Amniotic stem cell (primary cell): ENCODE results near the gene ZNF783.

Experiments
- DNase-seq: peaks from one replicate; lab custom pipeline; 2025; lab: John Stamatoyannopoulos, UW

ZNF783 gene

GRCh38 chr7:149281508-149282330, 19.7 kb downstream of the ZNF783 start:
- DNase-seq = no peak

DNA sequence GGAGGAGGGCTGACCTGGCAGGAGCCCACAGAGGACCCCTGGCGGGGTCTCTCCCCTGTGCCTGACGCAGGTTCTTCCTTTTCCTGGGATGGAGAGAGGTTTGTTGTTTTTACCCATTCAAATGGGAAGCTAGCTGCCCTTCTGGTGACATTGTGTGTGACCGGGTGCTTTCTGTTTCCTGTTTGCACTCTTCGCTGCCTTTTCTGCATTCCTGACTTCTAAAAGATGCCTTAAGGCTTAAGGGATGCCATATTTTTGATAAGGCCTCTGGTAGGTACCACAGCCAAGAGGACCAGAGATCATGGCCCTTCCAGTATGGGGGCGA, 20.3 kb downstream of the ZNF783 start:
- no peak for DNase-seq

DNA sequence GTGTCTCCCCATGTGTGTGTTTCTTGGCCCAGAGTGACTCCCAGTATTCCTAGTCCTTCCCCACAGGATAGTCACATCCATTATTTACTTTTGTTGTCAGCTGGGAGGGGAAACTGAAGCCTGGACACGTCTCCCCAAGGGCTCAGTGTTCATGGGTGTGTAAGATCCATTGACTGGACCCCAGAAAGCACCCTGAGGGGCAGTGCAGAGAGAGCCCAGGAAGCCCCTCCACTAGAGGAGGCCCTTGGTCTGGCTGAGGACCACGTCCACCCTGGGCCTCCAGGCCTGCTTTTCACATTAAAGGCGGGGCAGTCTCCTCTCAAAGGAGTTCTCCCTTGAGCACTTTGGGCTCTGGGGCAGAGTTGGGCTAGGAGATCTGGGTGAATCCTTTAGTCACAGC, 21.3 kb downstream of the ZNF783 start:
- DNase-seq = no peak

DNA sequence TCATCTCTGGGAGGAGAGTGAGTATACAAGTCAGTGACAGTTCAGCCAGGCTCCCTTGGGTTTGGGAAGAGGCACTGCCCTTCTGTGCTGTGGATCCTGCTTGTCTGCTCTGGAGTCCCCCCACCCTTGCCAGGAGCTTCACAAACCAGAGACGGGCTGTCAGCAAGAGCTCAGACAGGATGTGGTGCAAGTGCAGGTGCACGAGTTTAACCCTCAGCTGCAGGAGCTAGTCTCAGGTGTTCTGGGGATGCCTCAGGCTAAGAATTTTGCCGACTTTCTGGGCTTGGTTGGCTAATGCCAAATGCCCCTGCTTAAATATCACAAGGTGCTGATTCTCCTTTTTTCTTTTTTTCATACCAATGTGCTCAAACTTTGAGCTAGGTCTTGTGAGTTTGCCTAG, 22.3 kb downstream of the ZNF783 start:
- no peak for DNase-seq

DNA sequence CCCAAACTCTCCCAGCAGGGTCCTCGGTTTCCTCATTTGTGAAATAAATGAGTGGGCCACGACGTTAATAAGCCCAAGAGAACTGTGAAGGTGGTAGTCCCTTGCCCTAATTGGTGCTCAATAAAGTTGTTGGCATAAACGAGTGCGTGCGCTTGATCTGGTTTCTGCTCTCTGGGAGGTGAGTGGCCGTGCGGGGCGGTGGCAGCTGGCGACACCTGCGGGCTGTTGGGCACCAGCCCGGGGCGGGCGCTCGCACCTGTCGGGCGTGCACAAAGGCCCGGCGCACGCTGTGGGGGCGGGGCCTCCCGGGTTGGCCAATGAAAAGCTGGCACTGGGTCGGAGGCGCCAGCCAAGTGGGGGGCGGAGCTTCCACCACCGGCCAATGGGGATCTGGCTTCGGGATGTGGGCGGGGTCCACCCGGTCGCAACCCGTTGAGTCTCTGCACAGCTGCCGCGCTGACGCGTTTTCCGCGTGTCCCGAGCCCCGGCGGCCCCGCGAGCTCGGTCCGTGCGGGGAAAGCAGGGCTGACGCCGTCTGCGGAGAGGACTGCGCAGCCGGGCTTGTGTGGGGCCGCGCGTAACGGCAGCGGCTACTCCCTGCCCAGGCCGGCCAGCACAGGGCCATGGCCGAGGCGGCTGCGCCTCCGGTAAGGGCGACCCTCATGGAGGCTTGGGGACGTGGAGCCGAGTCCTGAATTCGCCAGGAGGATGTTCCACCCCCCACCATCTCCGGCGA, 23.0 kb downstream of the ZNF783 start:
- DNase-seq = peak; percentile 63

GRCh38 chr7:149285603-149286002, 23.6 kb downstream of the ZNF783 start:
- no peak for DNase-seq

DNA sequence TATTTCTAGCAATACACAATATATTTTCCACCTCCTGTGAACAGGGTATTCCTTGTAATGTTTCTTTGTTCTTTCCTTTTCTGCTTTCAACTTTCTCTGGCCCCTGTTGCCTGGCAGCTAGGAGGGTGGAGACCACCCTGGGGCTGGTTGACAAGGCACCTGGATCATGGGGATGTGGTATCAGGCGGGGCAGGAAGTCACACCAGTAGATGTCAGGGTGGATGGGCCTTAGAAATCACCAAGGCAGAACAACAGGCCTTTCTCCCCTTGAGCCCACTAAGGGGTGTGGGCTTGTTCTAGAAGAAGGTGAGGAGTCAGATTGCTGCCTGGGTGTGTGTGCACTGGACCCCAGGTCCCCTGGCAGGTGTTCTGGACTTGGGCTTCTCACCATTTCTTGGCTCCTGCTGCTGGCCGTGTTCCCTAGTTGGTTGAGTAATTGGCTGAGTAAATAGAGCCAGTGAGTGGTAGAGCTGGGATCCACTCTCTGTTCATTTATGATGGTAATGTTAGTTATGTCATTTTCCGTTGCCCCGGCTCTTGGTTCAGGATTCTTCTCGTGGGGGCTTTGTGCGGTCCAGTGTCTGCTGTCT, 24.9 kb downstream of the ZNF783 start:
- no peak for DNase-seq

DNA sequence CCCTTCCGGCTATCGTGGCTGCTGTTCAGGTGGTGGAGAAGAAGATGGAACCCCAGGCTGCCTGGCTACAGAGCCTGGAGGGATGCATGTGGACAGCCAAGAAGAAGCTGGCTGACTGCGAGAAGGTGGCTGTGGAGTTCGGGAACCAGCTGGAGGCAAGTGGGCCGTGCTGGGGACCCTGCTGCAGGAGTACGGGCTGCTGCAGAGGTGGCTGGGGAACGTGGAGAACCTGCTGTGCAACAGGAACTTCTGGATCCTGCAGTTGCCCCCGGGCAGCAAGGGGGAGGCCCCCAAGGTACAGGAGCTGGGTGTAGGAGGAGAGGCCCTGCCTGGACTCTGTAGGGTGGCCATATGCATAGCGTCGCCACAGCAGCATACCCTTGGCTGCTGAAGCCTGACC, 25.6 kb downstream of the ZNF783 start:
- DNase-seq = no peak

- DNase-seq = no peak
These were observed 27.3 kb downstream of the ZNF783 start for GRCh38 chr7:149289262-149289661.

DNA sequence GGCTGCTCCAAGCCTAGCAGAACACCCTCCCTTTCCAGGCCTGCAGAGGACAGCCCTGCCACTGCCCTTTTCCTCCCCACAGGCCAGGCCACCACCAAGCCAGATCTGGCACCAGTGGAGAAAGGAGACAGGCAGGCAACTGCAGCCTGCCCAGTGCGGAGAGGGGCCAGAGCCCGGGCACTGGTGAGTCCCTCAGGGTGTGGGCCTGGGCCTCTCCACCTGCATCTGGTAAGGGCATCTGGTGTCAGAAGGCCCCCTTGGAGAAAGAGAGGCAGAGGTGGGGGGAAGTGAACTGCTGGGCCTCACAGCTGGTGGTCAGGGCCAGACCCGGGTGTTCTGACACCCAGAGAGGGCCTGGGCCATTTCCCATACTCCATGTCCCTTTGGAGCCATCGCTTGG, 27.9 kb downstream of the ZNF783 start:
- DNase-seq = no peak

GRCh38 chr7:149291036-149291780, 29.2 kb downstream of the ZNF783 start:
- no peak for DNase-seq

GRCh38 chr7:149291781-149292461, 29.9 kb downstream of the ZNF783 start:
- no peak for DNase-seq

DNA sequence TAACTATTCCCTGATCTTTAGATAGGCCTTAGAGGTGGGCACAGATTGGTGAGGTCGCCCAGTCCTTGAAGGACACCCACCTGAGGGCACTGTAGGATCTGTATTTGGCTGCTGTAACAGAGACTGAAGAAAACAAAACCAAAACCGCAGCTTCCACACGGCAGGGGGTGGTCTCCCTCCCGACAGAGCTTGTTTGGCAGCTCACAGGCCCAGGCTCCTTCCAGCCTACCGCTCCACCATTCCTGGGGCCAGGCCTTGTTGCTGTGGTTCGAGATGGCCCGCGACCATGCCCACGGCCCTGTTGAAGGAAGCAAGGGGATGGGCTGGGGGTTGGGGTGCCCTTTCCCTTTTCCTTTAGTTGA, 30.4 kb downstream of the ZNF783 start:
- no peak for DNase-seq

DNA sequence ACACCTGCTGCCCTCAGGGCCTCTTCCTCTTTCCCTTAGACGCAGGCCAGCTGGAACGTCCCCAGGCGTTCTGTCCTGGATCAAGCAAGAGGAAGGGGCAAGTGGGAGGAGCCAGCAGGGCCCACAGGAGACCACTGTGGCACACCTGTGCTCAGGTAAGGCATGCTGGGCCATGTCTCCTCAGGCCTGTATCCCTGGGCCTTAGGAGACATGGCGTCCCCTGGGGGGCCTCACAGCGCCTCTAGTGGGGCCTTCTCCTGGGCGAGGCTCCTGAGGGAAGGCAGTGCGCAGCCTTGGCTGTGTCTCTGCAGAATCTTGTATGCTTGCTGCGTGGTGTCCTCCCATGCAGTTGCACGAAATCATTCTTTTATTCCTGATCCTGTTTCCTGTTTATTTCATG, 31.3 kb downstream of the ZNF783 start:
- no peak for DNase-seq

- no peak for DNase-seq
These were observed 32.1 kb downstream of the ZNF783 start for GRCh38 chr7:149293946-149294633.

GRCh38 chr7:149294634-149295480, 32.9 kb downstream of the ZNF783 start:
- DNase-seq = no peak

GRCh38 chr7:149295481-149295850, 33.5 kb downstream of the ZNF783 start:
- no peak for DNase-seq

DNA sequence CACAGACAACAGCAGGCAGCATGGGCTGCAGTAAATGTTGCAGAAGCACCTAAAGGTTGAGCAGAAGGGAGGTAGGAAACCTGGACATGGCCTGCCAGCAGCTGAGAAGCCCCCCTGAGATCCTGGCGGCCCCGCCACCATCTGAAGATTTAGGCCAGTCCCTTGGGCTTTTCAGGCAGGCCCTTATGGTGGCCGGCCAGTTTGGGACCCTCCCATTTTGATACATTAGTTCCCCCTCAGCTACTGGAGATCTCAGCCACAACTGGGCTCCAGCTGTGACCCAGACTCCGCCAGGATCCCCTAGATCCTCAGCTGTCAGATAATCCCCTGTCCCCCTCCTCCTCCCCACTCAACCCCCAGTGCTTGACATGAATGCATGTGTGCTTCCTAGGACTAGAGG, 34.4 kb downstream of the ZNF783 start:
- no peak for DNase-seq

- DNase-seq = no peak
These were observed 35.2 kb downstream of the ZNF783 start for GRCh38 chr7:149297034-149297755.
